GM21423 (cell line): ENCODE results near the gene MAN2B2.

Experiments
- ATAC-seq: cut with Tn5 transposase; IDR thresholded peaks from one replicate; pipeline ENCODE4 v1.9.1; 2021; ENCODE audit warnings: mild to moderate bottlenecking, moderate library complexity; ENCODE audit not compliant: unreplicated experiment

Gene MAN2B2

GRCh38 chr4:6546091-6546490 is 28.9 kb upstream of the MAN2B2 start:
- ATAC-seq: no peak

- no peak for ATAC-seq
Observed at GRCh38 chr4:6546681-6547447, 28.1 kb upstream of the MAN2B2 start.

GRCh38 chr4:6548201-6548881 is 26.6 kb upstream of the MAN2B2 start:
- ATAC-seq: no peak

- no peak for ATAC-seq
Observed at GRCh38 chr4:6548882-6549230, 26.1 kb upstream of the MAN2B2 start.

- ATAC-seq: no peak
Observed at GRCh38 chr4:6549445-6549844, 25.5 kb upstream of the MAN2B2 start.

- no peak for ATAC-seq
Observed at GRCh38 chr4:6549890-6550620, 24.9 kb upstream of the MAN2B2 start.

GRCh38 chr4:6550821-6551220 is 24.2 kb upstream of the MAN2B2 start:
- ATAC-seq: no peak

GRCh38 chr4:6551660-6552059 is 23.3 kb upstream of the MAN2B2 start:
- ATAC-seq: no peak

- ATAC-seq: no peak
Observed at GRCh38 chr4:6555519-6555918, 19.5 kb upstream of the MAN2B2 start.

GRCh38 chr4:6556263-6556662 is 18.7 kb upstream of the MAN2B2 start:
- no peak for ATAC-seq

GRCh38 chr4:6557185-6557584 is 17.8 kb upstream of the MAN2B2 start:
- ATAC-seq: no peak

GRCh38 chr4:6557856-6558255 is 17.1 kb upstream of the MAN2B2 start:
- no peak for ATAC-seq

GRCh38 chr4:6560416-6561172 is 14.4 kb upstream of the MAN2B2 start:
- no peak for ATAC-seq

GRCh38 chr4:6561173-6561516 is 13.8 kb upstream of the MAN2B2 start:
- ATAC-seq: no peak

- no peak for ATAC-seq
Observed at GRCh38 chr4:6561706-6562371, 13.2 kb upstream of the MAN2B2 start.

- no peak for ATAC-seq
Observed at GRCh38 chr4:6562931-6563901, 11.8 kb upstream of the MAN2B2 start.

GRCh38 chr4:6563935-6564645 is 10.9 kb upstream of the MAN2B2 start:
- no peak for ATAC-seq

GRCh38 chr4:6565691-6566390 is 9.1 kb upstream of the MAN2B2 start:
- ATAC-seq: no peak
